ENCODE results near the gene CYB561D1.

The CYB561D1 gene

GRCh38 chr1:109502364-109502851 is 8.5 kb downstream of the CYB561D1 start:
- H3K9me3 ChIP-seq (ENCODE audit: control insufficient read depth, insufficient read depth, low read length) = no peaks in the 10 kb centered on the region
- no peaks in the 10 kb centered on the region for H3K4me1 ChIP-seq (ENCODE audit: control insufficient read depth, low read length)
- no peak for TF ChIP-seq EZH2phosphoT487 (IDR thresholded peaks at IDR 0.05; ENCODE audit: borderline replicate concordance, low read length)
- TF ChIP-seq, protein P1, sequence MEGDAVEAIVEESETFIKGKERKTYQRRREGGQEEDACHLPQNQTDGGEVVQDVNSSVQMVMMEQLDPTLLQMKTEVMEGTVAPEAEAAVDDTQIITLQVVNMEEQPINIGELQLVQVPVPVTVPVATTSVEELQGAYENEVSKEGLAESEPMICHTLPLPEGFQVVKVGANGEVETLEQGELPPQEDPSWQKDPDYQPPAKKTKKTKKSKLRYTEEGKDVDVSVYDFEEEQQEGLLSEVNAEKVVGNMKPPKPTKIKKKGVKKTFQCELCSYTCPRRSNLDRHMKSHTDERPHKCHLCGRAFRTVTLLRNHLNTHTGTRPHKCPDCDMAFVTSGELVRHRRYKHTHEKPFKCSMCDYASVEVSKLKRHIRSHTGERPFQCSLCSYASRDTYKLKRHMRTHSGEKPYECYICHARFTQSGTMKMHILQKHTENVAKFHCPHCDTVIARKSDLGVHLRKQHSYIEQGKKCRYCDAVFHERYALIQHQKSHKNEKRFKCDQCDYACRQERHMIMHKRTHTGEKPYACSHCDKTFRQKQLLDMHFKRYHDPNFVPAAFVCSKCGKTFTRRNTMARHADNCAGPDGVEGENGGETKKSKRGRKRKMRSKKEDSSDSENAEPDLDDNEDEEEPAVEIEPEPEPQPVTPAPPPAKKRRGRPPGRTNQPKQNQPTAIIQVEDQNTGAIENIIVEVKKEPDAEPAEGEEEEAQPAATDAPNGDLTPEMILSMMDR (IDR thresholded peaks at IDR 0.05; ENCODE audit: low read depth, low read length, poor library complexity, severe bottlenecking) = no peak
- no peaks in the 10 kb centered on the region for H3K79me2 ChIP-seq (ENCODE audit: control insufficient read depth, low read length)
- H4K20me1 ChIP-seq (ENCODE audit: control insufficient read depth, insufficient read depth, low read depth, low read length) = no peaks in the 10 kb centered on the region
- peaks cover 10% of the 10 kb centered on the region; the same call in 1 of the 2 replicates for H3K36me3 ChIP-seq (ENCODE audit: control insufficient read depth, low read length)
- no peak overlapping the region for H3K4me3 ChIP-seq (ENCODE audit: low read length)
- no peak overlapping the region for H3K4me2 ChIP-seq (ENCODE audit: low read length)
- 0 out of 2 replicates have a peak, but pooled peaks cover 2% of the 10 kb centered on the region for H3K27me3 ChIP-seq (ENCODE audit: control insufficient read depth, low read length)
- no peaks in the 10 kb centered on the region for H3K9me2 ChIP-seq (replicated peaks; ENCODE audit: control insufficient read depth, low read length)
- no peak overlapping the region for H3K27ac ChIP-seq (ENCODE audit: low read depth, low read length)
- no peaks in the 10 kb centered on the region for H3F3A ChIP-seq (ENCODE audit: control insufficient read depth, insufficient read depth)

DNA sequence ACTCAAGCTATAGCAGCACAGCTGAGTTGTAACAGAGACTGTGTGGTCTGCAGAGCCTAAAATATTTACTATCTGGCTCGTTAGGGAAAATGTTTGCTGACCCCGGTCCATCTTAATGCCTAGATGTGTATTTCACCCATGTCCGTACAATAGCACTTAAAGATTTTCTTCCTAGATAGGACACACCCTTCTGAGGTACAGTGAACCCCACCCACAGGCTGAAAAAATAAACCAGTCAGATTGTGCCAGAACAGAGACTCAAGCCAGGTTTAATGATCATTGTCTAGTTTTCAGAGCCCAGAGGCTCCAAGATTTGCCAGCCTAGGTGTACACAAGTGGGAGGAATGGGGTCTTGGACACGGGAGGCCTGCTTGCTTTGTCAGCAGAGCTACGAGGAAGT is 10.0 kb downstream of the CYB561D1 start:
- Histone ChIP-seq H3K9me2 (replicated peaks; ENCODE audit: control insufficient read depth, low read length) (no peaks in the 10 kb centered on the region), H3K4me1 (ENCODE audit: control insufficient read depth, low read length) (no peaks in the 10 kb centered on the region), H3K27me3 (ENCODE audit: control insufficient read depth, low read length) (peaks cover 13% of the 10 kb centered on the region), H3K27ac (ENCODE audit: low read depth, low read length) (no peak overlapping the region), H4K20me1 (ENCODE audit: control insufficient read depth, insufficient read depth, low read depth, low read length) (no peaks in the 10 kb centered on the region), H3K36me3 (ENCODE audit: control insufficient read depth, low read length) (peaks cover 6% of the 10 kb centered on the region; the same call in 1 of the 2 replicates), H3K79me2 (ENCODE audit: control insufficient read depth, low read length) (no peaks in the 10 kb centered on the region), H3F3A (ENCODE audit: control insufficient read depth, insufficient read depth) (no peaks in the 10 kb centered on the region), H3K4me3 (ENCODE audit: low read length) (no peak overlapping the region), H3K4me2 (ENCODE audit: low read length) (no peak overlapping the region), H3K9me3 (ENCODE audit: control insufficient read depth, insufficient read depth, low read length) (no peaks in the 10 kb centered on the region)
- TF ChIP-seq EZH2phosphoT487 (IDR thresholded peaks at IDR 0.05; ENCODE audit: borderline replicate concordance, low read length) = no peak
- TF ChIP-seq, protein P1 (IDR thresholded peaks at IDR 0.05; ENCODE audit: low read depth, low read length, poor library complexity, severe bottlenecking) = no peak

DNA sequence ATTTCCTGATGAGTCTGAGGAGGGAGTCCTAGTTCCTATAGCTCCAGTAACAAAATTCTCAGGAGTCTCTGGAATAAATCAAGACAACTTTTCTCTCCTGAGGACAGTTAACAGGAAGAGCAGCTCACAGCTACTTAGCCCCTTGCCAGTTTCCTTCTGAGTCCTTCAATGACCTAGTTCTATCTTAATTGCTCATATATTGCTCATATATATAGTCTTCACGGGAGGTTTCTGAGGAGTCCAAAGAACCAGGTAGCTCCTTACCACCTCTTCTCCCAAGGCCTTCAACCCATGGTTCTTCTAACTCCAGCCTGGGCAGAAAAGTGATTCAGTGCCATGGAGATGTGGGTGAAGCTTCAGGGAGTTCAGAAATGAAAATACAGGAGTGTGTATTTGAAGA is 11.1 kb downstream of the CYB561D1 start:
- no peak overlapping the region for H3K4me3 ChIP-seq (ENCODE audit: low read length)
- no peaks in the 10 kb centered on the region for H3F3A ChIP-seq (ENCODE audit: control insufficient read depth, insufficient read depth)
- no peak overlapping the region for H3K27ac ChIP-seq (ENCODE audit: low read depth, low read length)
- no peak overlapping the region for H3K4me2 ChIP-seq (ENCODE audit: low read length)
- H4K20me1 ChIP-seq (ENCODE audit: control insufficient read depth, insufficient read depth, low read depth, low read length) = no peaks in the 10 kb centered on the region
- peaks cover 3% of the 10 kb centered on the region for H3K4me1 ChIP-seq (ENCODE audit: control insufficient read depth, low read length)
- no peaks in the 10 kb centered on the region for H3K9me3 ChIP-seq (ENCODE audit: control insufficient read depth, insufficient read depth, low read length)
- H3K79me2 ChIP-seq (ENCODE audit: control insufficient read depth, low read length) = no peaks in the 10 kb centered on the region
- H3K9me2 ChIP-seq (replicated peaks; ENCODE audit: control insufficient read depth, low read length) = no peaks in the 10 kb centered on the region
- H3K36me3 ChIP-seq (ENCODE audit: control insufficient read depth, low read length) = peaks cover 6% of the 10 kb centered on the region; the same call in 1 of the 2 replicates
- TF ChIP-seq EZH2phosphoT487 (IDR thresholded peaks at IDR 0.05; ENCODE audit: borderline replicate concordance, low read length) = no peak
- TF ChIP-seq, protein P1 (IDR thresholded peaks at IDR 0.05; ENCODE audit: low read depth, low read length, poor library complexity, severe bottlenecking) = no peak
- peaks cover 19% of the 10 kb centered on the region for H3K27me3 ChIP-seq (ENCODE audit: control insufficient read depth, low read length)

Data from DOHH2 (cell line).